GM15510 (cell line): Measurements from ENCODE around the gene HECTD2.
A peak's percentile ranks its signal among the peaks of the same experiment; 100 is the strongest.

ENCODE experiments used
- POLR2A ChIP-seq: IDR thresholded peaks from 3 replicates; pipeline ENCODE4 v1.6.1; 2011; ENCODE audit warnings: borderline replicate concordance; ENCODE audit not compliant: insufficient read length; ENCODE audit errors: extremely low read depth

HECTD2 gene, protein sequence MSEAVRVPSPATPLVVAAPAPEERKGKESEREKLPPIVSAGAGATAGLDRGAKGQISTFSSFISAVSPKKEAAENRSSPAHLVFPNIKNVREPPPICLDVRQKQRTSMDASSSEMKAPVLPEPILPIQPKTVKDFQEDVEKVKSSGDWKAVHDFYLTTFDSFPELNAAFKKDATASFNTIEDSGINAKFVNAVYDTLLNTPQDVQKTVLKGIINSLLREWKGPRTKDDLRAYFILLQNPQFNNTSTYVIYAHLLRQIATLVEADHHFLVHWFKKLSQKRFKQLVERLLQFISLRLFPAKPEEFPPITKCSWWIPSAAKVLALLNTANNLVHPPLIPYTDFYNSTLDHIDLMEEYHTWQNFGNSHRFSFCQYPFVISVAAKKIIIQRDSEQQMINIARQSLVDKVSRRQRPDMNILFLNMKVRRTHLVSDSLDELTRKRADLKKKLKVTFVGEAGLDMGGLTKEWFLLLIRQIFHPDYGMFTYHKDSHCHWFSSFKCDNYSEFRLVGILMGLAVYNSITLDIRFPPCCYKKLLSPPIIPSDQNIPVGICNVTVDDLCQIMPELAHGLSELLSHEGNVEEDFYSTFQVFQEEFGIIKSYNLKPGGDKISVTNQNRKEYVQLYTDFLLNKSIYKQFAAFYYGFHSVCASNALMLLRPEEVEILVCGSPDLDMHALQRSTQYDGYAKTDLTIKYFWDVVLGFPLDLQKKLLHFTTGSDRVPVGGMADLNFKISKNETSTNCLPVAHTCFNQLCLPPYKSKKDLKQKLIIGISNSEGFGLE

DNA sequence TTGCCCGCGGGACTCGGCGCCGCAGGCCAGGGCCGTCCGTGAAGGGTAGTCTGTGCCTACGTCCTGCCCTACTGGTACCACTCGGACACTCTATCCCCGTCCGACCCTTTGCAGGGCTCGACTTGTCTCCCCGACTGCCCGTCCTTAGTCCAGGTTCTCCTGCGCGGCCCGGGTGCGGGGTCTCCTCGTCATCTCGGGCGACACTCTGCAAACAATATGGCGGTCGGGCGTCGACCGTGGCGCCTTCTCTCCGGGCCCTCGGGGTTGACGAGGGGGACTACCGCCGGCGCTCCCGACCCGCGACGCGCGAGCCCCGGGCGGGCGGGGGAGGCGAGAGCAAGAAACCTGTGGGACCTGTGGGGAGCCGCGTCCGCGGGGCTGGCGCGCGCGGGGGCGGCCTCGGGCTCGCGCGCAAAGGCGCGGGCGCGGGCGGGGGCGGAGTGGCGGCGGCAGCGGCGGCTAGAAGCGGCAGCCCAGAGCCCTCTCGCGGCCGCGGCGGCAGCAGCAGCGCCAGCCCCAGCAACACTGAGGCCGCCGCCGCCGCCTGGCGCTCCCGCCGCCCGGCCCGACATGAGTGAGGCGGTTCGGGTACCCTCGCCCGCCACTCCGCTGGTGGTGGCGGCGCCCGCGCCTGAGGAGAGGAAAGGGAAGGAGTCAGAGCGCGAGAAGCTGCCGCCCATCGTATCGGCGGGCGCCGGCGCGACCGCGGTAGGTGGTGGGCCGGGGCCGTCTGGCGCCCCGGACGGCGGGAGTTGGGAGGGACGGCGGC is at the start of gene HECTD2:
Gene HECTD2, plus strand, starts transcription at position 476 of the 769 bp plus-strand sequence. Its CDS starts 95 bp downstream, at position 571.
- peak; percentile 65 for TF ChIP-seq POLR2A

DNA sequence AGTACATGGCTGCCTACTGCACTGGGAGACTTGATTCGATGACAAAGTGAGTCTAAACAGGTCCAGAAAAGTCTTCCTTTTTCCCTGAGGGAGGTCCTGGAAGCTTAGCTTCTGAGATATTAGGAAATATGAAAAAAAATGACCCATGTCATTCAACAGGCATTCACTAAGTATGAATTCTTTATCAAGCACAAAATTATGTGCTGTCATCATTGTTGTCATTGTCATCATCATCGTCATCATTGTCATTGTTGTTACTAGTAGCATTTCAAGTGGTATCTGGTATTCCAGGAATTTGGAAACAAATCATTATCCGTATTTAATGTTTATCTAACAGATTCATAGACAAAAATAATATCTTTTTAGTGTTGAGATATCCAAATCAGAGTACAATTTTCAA is 49.7 kb upstream of the HECTD2 start:
- TF ChIP-seq POLR2A = no peak

DNA sequence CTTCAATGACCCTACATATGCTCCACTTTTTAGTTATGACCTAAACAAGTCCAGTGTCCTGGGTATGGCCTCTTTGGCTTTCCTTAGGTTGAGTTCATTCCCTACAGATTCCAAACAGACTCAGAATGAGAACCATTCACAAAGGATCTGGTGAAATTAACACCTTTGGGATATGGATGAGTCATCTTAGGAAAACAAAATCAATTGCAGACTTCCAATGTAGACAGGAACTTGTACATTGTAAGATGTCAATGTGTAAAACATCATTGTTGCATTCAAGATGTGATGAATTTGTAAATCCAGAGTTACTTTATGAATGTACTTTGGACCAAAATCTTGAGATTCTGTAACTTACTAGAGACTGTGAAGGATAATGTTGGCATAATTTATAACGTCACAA is 43.4 kb upstream of the HECTD2 start:
- no peak for TF ChIP-seq POLR2A

DNA sequence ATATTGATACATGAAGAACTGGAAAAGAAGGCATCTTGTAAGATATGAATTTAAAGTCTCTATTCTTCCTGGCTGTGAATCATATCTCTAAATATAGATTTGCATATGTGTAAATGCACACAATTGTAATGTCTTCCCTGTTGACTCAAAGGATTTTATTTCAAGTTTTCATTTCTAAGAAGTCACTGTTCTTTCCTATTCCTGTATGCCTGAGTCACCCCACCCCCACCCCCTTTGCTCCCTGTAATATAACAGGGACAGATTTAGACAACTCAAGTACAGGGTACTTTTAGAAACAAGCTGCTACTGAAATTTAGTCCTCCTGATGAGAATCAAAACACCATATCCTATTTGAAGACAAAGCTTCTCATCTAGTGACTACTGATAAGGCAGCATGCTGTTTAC is 43.0 kb upstream of the HECTD2 start:
- no peak for TF ChIP-seq POLR2A

DNA sequence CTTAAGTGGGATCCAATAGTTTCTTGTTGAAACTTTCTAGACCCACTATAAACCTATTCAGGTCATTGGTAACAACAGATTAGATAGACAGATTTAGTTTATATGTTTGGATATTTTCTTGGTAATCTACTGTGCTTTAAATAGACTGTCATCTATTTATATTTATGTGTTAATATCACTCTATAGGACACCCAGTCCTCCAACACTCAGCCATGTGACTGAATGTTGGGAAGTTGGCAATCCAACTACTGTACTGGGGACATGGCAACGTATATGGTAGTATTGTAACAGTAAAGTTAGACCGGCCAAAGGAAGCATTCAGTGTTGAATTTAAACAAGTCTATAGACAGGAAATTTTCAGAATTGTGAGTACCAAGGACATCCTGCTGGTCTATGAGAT is 42.6 kb upstream of the HECTD2 start:
- no peak for TF ChIP-seq POLR2A

DNA sequence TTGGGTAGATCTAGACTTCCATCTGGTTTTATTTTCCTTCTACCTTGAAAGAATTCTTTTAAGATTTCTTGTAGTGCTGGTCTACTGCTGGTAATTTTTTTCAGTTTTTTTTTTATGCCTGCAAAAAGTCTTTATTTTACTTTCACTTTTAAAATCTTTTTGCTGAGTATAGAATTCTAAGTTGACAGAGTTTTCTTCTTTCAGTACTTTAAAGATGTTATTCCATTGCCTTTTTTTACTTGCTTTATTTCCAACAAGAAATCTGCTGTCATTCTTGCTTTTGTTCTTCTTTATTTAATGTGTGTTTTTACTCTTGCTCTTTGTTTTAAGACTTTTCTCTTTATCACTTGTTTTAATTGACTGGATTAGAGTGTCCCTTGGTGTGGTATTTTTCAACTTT is 36.1 kb upstream of the HECTD2 start:
- TF ChIP-seq POLR2A = no peak

DNA sequence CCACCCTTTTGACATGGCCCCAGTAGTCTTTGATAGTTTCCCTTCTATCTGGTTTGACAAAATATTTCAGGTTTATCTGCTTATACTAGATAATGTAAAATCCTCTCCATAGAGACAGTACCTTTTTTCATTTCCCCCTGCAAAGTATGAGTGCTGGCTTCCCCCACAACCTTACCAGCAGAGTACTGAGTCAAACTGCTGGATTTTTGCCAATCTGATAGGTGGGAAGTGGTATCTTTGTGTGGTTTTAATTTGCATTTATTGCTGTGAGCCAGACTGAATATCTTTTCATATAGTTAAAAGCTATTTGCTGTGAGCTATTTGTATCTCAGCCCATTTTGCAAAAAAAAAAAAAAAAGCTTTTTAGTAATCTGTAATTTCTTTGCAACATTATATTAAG is 32.1 kb upstream of the HECTD2 start:
- no peak for TF ChIP-seq POLR2A

DNA sequence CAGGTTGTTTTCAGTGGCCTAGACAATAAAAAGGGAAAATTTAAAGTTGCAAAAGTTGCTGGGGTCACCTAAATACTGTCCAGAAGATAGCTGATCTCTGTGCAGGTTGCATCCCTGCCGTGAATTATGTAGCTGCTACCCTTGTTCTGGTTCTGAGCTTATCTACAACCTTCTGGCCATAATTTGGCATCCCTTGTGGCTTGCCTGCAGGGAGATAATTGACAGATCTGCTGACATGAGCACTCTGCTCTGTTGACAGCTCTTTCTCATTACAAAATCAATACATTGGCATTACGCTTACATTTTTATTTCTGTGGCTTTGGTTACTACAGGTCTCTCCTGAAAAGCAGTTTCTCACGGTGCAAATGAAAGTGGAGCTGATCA is 29.3 kb upstream of the HECTD2 start:
- TF ChIP-seq POLR2A = no peak

DNA sequence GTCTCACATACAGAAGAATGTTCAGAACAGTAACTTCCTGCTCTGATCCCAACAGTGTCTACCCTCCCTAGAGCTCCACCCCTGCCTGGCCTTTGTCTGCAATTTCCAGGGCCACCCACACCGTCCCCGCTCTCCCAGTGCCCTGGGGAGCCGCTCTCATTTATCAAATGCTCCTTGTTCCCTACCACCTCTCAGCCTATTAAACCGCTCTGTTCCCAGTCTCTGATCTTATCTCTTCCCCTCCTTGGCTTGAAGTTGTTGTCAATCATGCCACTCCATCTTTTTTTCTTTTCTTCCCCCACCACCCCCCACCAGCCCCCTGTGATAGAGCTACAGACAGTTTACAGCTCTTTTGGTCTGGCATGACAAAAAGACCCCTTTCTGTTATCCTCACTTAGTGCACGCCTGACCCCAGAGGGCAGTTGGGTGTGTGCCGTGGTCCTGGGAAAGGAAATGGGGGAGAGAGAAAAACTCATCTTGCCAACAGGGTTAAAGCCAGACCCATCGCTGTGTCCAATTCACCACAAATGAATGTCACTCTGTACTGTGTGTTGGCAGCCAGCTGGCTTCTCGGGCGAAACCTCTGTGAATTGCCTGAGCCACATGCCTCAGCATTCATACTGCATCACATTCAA is 28.8 kb upstream of the HECTD2 start:
- TF ChIP-seq POLR2A = no peak

DNA sequence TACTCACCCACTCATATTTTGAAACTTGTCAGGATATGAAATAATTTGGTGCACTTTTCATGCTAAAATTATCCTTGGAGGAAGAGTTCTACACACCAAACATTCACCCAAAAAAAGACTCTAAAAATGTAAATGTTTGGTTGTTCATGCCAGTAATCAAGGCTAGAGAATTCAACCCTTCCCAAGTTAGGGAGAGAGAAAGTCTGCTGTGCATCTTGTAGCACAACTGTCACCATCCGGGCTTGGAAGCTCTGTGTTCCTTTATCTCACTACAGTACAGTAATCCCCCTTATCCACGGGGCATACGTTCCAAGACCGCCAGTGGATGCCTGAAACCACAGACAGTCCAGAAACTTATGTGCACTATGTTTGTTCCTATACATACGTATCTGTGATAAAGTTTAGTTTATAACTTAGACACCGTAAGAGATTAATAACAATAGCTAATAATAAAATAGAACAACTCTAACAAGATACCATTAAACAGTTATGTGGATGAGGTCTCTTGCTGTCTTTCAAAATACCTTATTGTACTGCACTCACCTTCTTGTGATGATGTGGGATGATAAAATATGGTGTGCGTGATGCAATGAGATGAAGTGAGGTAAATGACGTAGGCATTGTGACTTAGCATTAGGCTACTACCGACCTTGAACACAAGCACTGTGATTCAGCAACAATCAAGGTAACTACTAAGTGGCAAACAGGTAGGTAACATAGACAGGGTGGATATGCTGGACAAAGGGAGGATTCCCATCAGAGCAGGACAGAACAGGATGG is 24.6 kb upstream of the HECTD2 start:
- TF ChIP-seq POLR2A = no peak

DNA sequence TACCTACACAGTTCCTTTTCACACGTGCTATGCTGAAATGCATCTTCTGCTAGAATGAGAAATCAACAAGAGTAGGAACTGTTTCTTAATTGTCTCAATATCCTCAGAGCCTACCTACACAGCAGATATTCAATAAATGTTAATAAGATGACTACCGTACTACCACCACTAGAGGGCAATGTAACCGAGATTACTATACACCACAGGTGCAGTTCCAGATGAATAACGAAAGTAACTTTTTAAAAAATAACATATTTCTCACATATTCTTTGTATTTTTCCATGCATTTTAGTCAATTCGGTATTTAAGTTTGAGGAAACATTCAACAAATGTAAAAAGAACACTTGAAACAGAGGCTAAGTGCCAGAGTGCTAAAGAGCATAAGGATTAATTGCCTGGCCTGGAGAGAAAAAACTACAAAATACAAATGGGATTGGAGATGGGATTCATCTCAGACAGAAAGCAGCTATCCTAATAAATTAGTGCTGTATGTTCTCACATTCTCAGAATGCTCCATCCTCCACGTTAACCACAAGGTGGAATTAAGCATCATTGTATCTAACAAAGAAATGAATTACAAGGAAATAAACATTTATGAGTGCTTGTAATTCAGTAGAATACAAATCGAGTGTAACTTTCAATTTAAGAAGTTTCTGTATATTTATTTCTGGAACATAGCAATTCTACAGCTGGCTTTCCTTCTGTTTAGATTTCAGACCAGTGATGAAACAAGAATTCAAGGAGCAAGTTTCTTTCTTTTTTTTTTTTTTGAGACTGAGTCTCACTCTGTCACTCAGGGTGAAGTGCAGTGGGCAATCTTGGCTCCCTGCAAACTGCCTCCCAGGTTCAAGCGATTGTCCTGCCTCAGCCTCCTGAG is 20.3 kb upstream of the HECTD2 start:
- TF ChIP-seq POLR2A = no peak

DNA sequence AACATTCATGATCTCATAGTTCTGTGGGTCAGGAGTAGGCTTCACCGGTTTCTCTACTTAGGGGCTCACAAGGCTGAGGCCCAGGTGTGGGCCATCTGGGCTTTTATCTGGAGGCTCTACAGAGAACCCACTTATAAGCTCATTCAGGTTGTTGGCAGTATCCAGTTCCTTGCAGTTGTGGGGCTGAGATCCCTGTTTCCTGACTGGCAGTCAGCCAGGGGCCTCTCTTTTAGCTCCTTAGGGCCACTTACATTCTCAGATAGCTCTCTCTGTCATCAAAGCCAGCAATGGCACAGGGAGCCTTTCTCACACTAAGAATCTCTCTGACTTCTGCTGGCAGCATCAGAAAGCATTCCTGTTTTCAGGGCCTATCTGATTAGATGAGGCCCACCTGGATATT is 18.2 kb upstream of the HECTD2 start:
- TF ChIP-seq POLR2A = no peak

DNA sequence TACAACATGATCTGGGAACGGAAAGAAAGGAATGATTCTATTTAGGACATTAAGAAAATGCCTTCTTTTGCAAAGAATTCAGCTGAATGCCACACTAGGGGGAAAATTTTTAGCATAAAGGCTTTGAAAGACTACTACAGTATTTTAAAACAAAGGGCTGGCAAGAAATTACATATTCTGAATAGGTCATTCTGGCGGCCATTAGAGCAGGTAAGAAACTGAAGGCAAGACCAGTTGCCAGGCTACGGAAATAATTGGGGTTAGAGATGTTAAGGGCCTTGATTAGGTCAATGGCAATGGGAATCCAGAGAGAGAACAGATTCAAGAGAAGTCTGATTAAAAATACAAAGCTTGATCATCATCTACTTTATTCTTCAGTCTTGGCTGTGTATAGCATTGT is 3.8 kb upstream of the HECTD2 start:
- TF ChIP-seq POLR2A = no peak

DNA sequence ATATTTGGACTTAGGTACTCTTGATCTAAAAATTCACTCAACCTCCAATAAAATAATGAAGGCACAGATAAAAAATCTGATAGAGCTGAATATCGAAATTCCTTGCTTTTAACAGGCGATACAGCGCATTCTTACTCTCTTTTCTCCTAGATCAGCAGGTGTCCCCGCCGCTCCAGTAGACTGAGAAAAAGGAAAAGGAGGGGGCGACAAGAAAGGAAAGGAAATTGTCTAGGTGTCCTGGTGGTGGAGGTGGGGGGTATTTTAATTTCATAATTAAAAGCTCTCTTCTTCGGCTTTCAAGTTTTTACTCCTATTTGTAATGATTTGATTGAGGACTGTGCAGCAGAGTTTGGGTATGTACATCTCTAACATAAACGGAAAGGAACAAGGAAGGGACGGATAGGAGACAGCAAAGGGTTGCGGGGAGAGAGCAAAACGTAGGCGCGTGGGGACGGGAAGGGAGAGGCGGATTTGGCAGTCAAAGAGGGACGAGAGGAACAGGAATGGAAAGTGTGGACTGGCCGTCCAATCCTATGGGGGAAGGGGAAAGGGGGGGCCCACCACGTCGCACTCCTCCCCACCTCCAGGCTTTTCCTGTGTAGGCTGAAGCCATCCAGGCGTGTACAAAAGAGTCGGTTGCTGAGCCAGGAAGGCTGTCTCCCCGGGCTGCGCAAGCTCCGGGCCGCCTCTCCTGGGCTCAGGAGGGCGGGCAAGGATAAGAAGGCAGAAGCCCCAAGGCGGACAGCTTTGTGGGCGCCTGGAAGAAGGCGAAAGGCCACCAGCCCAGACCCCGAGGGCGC is 875 bp upstream of the HECTD2 start:
- TF ChIP-seq POLR2A = no peak
